DMS 273 (cell line): ENCODE measurements around the gene ADAMTS1.

Experiments used
- DNase-seq: peaks from one replicate; lab custom pipeline; 2025; ENCODE audit not compliant: unreplicated experiment; lab: John Stamatoyannopoulos, UW

Gene ADAMTS1

DNA sequence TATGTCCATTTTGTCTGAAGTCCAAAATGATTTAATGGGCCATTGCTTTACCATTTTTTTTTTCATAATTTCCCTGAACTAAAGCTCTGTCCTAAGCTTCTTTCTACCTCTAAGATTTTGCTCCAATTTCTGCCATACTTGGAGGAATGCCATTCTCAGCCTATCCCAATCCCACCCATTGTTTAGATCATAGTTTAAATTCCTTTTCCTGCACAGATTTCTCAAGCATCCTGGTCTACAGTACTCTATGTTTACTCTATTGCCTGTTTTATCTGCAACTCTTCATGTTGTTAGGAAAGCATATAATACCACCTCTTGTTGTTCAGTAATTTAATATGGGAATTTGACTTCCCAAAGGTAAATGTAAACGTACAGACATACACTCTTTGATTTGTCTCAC is 30.8 kb downstream of the ADAMTS1 start:
- DNase-seq, result no peak

DNA sequence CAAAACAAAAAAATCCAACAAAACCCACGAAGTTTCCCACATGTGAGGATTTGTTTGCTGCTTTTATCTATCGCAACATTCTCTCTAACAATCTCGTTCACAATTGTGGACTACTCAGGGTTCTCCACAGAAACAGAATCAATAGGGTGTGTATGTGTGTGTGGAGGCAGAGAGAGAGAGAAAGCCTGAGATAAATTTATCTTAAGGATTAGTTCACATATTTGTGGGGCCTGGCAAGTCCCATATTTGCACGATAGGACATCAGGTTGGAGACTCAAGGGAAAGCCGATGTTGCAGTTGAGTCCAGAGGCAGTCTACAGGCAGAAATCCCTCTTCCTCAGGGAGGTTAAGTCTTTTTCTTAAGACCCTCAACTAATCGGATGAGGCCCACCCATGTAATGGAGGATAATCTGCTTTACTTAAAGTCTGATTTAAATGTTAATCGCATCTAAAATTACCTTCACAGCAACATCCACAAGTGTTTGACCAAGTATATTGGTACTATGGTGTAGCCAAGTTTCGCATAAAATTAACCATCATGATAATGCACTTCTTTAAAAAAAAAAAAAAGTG is 31.7 kb downstream of the ADAMTS1 start:
- no peak for DNase-seq

DNA sequence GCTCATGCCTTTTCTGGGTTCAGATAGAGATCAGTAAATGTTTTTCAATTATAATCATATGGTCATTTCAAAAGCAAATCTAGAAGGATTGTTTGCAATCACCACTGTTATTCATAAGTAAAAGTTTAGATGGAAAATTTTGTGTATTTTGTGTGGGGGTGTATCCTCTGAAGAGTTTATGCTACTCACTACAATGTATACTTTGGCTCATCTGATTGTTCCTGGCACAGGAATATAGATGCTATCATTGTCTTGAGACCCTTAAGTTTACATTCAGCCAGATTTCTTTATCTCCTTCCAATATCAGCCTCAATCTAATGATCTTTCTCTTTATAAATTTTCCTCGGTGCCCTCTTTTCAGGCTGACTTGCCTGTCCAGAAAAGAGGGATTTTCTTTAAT is 33.0 kb downstream of the ADAMTS1 start:
- DNase-seq, result no peak

DNA sequence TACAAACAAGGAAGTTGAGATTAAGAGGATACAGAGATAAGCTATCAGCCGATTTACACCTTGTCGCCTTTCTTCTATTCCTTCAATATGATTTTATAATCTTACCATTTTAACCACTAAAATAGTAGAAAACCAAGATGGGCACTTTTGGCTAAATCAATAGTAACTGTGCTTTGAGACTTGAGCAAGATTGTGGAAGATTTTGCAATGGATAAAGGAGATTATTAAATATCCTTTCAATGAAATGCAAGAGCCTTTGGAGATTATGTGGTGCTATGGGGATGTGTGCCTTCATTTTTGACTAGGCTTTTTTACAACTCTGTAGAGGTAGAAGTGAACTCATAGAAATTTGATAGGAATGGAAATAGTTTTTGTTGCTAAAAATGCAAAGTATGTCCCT is 33.7 kb downstream of the ADAMTS1 start:
- DNase-seq, result no peak

DNA sequence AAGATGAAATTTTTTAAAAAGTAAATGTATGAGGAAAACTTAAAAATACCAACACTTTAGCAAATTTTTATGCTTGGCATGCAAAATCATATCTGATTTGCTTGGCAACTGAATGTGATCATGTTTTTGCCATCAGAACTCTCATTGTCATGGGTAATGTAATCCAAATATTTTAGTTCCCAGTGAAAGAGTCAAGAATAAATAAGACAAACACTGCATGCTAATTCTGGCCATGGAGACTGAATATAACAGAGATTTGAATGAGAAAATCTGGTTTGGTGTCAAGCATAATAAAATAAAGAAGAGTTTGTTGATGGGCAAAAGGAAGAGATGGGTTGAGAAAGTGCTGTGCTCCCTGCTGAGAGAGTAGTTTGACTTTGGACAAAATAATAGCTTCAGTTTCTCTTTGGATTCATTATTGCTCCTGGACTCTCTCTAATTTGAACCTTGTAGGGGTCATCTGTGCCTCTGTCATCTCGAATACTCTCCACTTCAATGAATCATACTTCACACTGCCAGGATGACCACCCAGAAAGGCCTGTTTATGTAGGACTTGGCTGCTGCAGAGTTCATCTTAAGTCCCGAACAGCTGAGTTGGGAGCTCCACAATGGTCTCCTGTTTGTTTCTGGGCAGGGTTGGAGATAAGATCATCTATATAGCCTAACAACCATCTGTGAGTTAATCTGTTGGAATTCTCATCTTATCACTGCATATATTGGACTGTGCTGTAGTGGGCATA is 34.4 kb downstream of the ADAMTS1 start:
- DNase-seq, result no peak

DNA sequence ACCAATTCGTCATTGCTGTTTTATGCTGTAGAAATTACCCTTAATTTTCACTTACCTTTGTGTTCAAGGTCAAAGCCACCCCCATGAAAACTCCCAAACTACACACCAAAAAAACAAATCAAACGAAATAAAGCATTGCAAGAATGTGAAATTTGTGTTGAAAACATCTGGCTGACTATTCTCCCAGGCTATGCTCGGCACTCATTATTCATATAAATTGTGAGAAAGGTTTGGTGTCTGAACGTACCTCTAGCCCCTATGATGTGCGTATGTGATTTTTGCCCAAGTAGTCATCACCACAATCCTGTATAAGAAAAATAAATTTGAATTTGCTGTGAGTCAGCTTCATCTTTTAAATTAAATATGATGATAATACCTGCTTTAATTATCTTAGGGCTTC is 34.9 kb downstream of the ADAMTS1 start:
- no peak for DNase-seq

DNA sequence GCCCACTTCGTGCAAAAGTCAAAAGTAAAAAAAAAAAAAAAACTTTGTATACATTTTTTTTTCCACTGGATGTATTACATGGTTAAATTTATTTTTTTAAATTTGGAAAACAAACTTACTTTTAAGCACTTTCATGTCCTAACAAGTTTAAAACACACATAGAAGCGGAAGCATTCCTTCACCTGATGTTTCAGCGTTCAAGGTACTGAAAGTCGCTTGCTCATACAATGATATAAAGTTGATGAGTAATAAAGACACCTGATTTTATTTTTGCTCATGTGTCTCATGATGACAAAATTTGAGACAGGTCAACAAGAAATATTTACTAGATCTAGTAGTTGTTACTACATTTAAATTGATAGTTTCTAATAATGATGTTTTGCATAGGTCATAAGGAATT is 35.5 kb downstream of the ADAMTS1 start:
- no peak for DNase-seq

DNA sequence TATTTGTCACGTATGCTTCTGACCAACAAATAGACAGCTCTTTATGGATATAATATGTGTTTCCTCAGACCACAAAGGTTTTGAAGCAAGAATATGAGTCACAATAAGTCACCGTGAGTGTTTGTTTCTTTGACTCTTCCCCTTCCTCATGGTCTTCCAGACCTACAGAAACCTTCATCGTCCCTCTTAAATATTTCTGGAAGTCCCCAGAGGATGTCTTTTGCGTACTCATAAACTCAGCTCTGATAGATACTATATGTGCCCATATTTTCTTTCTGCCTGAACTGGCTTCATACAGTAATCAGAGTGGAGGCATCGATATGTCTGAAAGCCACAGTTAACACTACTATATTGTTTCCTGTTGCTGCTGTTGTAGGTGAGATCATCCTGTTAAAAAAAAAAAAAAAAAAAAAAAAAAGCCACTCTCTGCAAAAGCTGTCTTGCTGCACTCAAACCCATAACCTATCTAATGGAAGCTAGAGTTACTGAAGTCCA is 38.4 kb downstream of the ADAMTS1 start:
- no peak for DNase-seq

DNA sequence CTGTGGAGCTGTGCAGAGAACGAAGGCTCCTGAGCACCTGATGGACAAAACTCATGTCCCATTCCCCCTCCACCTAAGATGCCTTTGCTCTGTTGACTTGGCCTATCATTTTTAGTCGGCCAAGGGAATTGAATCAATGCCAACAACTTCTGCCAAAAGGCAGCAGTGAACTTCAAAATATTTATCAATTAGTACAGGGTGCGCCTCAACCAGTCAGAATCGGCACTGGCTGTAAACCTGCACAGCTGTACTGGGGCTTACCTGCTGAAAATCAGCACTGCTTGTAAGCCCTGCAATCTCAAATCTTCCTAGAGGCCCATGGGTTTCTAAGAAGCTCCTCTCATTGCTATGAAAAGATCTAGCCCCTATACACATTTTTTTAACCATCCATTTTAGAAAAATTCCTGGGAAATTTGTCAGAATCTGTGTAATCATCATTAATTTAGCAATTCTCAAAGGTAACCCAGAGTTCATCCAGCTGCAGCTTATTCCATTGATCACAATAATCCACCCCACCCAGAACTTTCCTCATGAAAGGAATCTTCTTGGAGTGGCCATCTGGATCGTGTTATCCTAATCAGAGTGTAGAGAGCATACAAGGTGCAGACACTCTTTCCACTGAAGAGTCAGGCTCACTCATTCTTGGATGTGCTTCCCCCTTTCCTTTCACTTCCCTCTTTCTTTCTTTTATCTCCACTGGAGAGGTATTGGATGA is 40.2 kb downstream of the ADAMTS1 start:
- no peak for DNase-seq

DNA sequence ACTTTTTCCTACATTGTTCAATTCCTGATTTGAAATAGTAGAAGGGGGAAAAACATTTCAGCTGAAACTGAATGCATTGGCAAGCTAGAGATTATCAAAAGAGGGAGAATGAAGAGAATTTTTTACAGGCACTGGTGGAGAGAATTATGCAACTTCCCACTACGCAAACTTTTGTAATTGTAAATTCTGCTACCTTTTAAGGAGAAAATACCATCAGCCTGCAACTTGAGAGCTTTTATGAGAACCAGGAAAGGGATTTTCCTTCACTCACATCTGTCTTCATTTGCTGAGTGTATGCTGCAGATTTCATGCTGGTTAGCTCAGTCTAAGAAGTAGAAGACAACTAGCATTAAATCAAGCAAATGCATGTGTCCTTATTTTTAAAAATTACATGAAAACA is 43.7 kb downstream of the ADAMTS1 start:
- no peak for DNase-seq

DNA sequence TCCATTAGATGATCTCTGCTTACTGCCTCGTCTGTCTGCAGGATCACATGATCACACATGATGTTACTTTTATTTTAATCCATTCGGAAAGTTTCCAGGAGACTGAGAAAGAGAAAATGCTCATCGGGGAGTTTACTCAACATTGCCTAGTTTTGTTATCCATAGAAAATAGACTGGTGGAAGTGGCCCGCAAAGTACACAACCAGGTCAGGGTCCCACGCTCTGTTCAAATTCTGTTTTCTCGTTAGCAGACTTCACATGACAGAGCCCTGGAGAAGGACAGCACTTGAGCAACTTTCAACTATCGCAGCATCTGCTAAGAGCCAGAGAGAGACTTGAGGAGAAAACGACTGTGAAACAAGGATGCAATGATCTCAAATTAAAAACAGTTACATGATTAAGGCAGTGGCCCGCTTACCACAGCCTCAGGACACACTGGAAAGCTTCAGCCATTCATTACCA is 44.2 kb downstream of the ADAMTS1 start:
- no peak for DNase-seq

DNA sequence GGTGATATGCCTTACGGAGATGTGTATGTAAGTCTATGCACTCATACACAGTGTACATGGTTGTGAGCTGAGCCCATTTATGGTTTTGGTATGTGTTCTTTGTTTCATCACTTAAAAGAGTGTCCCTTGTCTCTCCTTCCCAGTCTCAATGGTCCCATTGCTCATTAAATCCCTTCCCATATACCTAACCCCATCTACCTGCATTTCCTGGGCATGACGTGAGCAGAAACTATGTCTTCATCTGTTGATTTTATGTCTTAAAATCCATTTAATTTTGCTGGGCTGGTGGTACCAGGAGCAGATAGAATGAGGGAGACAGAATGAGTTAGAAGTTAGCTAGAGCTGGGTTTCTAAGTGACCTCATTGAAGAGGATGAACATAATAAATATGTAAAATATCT is 44.8 kb downstream of the ADAMTS1 start:
- no peak for DNase-seq

DNA sequence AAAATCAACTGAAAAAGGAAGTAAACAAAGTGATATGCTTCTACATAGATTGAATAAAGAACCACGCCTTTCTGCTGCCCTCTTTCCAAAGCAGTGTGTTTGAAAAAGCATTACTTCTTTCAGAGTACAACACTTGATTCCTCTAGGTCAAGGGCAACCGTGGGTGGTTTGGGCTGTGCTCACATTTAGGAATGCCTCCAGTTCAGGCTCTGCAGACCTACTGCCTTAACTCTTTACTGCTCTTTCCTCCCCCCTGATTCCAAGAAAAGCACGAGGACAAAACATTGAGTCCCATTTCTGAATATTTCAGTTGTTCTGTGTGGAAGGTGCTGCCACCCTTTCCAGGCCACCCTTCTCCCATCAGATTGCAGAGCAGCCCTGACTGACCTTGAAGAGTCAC is 45.2 kb downstream of the ADAMTS1 start:
- no peak for DNase-seq

DNA sequence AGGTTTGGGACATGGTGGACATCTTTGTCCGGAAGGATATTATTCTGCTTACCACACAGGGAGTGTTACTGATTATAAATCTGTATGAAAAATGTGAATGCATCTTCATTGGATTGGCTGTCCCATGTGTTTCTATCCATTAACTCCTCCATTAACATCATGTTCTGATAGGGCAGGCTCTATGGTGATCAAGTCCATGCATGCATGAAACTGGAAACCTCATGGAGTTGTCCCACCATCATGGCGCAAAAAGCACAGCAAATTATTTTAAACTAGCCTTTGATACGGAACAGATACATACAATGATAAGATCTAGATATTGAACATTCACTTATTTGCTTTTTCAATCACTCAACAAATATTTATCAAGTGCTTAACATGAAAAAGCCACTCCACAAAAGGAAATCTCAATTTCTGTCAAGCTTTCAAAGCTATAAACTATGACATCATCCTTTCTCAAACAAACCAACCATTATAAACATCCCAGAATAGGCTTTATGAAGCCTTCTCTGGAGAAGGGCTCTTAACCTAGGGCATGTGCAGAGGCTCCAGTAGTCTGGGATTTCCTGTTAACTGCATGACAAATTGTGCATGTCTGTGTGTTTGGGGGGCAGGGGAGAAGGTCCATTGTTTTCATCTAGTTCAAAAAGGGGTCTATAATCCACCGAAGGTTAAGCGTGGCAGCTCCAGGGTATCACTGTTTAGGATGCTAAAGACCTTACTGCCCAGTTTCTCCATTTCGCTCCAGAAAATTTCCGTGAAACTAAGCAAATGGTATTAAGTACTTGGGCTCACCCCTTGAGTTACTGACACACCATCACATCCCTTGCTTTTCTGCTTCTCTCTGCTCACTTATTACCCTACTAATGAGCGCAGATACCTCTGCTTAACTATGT is 46.1 kb downstream of the ADAMTS1 start:
- DNase-seq, result no peak

DNA sequence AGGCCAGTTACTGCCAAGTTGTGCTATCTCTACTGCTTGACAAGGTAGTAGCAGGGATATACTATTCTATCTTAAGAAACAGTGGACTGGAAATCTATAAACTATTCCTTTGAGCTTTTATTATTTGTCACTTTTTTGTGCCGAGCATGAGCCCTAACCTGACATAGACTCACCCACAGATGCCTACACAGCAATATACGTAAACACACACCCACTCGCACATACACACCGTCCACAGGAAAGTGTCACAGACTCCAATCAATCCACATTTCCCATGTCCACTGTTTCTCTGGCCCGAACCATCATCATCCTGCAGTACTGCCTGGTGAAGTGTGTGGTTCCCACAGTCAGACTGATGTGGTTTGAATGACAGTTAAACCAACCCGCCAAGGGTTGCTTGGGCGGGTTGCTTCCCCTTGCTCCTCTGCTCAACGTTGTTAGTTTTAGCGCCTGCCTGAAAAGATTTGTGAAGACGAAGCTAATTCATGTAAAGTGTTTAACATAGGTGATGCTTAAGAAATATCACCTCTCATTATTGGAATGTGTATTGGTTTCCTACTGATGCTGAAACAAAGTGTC is 47.2 kb downstream of the ADAMTS1 start:
- DNase-seq, result no peak

DNA sequence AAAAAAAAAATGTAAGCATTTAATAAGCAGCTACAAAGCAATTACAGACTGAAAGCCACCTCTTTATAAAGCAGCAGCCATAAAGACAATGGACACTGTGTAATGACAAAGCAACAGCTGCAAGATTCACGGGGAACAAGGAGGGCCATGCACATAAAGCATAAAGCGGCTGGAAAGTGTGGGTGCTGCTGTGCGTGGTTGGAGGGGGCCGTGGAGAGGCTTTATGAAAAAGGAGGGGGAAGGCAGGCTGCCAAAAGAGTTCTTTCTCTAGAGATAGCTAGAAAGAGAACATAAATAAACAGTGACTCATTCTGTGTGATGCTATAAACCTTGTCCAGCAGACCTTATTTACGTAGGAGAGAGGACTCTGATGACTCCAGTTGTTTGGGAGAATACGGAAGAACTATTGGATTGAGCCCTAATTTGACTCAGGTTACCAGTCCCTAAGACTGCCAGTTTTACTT is 49.3 kb downstream of the ADAMTS1 start:
- no peak for DNase-seq

DNA sequence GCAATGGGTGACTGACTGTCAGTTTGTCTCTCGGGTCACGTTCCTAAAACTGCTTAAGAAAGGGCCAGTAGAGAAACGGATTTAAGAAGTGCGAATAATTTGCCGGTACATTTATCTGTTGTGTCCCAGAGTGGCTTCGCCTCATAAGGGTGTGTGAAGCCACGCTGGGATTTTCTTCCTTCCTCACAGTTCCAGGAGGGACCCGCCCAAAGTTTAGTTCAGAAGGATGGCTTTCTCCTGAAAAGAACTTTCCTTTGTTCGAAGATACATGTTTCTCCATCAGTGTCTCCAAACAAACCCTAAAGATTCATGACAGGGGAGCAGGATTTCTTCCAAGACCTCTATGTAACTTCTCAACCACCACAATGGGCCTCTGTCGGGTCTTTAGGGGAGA is 49.8 kb downstream of the ADAMTS1 start:
- DNase-seq, result no peak

DNA sequence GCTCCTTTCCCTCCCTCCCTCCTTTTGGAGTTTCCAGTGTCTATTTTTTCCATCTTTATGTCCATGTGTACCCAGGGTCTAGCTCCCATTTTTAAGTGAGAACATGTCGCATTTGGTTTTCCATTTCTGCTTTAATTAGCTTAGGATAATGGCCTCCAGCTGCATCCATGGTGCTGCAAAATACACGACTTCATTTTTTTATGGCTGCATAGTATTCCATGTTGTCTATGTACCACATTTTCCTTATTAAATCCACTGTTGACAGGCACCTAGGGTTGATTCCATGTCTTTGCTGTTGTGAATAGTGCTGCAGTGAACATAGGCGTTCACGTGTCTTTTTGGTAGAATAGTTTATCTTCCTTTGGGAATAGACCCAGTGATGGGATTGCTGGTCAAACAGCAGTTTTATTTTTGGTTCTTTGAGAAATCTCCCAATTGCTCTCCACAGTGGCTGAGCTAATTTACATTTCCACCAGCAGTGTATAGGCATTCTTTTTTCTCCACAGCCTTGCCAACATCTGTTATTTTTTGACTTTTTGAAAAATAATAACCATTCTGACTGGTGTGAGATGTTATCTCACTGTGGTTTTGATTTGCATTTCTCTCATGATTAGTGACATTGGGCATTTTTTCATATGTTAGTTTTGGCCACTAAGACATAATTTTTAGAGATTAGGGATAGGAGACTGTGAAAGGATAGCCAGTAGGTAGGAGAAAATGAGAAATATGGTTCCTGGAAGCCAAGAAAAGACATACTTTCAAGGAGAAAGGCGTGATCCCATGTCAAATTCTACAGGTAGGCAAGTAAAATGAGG is 50.4 kb downstream of the ADAMTS1 start:
- no peak for DNase-seq

DNA sequence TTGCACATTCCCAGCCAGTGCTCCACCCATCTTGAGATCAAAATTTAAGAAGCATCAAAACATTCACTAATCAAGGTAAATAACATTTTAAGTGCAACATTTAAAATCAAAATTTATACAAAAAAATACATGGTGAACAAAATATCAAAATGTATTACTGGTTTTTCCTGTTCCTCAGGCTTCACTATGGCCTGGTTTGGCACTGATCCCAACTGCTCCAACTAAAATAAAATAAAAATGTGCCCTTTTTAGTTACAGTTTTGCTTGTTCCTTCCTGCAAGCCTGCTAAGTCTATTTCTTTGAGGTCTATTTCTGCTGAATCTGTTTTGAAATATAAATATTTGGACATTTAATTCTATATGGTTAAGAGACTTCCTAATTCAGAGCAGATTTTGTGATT is 54.9 kb downstream of the ADAMTS1 start:
- no peak for DNase-seq

DNA sequence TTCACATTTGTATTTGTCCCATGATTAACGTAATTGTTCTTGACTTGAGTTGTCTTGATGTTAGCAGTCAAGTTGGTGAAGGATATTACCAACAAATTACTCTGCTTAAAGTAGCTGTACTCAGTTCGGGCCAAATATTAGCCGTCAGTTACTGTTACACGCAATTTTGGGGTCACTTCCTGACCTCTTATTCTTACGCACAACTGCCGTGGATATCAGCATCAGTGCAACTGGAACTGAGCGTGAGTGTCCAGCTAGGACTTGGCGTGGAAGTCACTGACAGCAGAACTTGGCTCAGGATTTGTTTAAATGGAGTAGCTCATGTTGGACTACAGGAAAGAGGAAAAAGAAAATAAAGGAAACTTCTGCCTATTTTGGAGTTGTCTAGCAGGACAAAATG is 56.4 kb downstream of the ADAMTS1 start:
- DNase-seq, result no peak
